Measurements from ENCODE around the gene PTDSS2. TPM values are rescaled to one million over a fixed set of nuclear protein-coding genes. Genes with fewer than 3 reads are reported as not detected.
A peak's percentile ranks its signal among the peaks of the same experiment; 100 is the strongest.

The PTDSS2 gene
- total RNA-seq, 2 donors from 2014 or later: 55.2 to 56.1 TPM

DNA sequence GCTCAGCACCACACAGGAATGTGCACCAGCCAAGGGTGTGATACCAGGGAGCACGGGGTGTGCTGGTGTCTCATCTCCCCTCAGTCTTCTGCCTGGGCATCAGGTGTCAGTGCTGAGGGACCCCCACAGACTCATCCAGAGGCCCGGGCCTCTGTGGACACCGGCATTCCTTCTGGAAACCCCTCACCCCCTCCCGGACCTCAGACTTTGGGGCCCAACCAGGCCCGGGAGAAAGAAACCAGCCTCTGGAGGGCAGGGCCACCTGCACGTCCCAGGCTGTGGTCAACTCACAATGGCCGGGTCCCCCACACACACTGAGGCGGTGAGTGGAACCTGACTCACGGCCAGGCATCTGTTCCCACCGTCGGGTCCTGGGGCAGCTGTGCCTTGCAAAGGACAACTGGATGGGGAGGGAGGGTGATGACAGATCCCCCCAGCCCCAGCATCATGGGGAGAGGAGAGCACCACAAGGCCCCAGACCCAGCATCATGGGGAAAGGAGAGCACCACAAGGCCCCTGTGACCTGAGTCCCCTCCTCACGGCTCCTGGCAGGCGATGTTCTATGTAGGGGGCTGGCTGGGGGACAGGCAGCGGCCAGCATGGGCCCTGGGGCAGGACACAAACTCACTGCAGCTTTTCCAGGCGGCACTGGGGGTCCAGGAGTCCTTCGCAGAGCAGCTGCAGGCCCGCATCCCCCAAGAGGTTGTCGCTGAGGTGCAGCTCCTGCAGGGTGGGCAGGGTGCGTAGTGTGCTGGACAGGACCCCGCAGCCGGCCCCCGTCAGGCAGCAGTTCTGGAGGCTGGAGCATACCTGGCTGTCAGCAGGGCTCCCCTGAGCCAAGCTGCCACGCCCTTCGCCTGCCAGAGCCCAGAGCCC is 49.4 kb downstream of the PTDSS2 start:
- WGBS, 2 experiments (ENCODE audit: insufficient coverage in 1 of 2, insufficient read length in 1 of 2): 92 to 97% methylated on average over 19 to 24 of the region's 24 CpGs
- Mint-ChIP-seq H3K27ac (no peak overlapping the region), H3K4me1 (no peaks in the 10 kb centered on the region), H3K9me3 (peaks cover 11% of the 10 kb centered on the region), H3K36me3 (ENCODE audit: low read depth) (peaks cover 51% of the 10 kb centered on the region), H3K27me3 (ENCODE audit: insufficient read depth) (no peaks in the 10 kb centered on the region), H3K4me3 (no peak overlapping the region)
- Histone ChIP-seq H3K4me3 (ENCODE audit: low read length) (no peak overlapping the region), H3K27ac (ENCODE audit: low read depth, low read length) (no peak overlapping the region), H3K27me3 (ENCODE audit: control insufficient read depth, insufficient read depth, low read length, poor library complexity, severe bottlenecking) (no peaks in the 10 kb centered on the region), H3K36me3 (ENCODE audit: control insufficient read depth, insufficient read depth, low read length) (peaks cover 48% of the 10 kb centered on the region), H3K4me1 (ENCODE audit: control insufficient read depth, insufficient read depth, low read length) (no peaks in the 10 kb centered on the region), H3K9ac (ENCODE audit: extremely low read depth, low read length, poor library complexity, severe bottlenecking) (no peak overlapping the region), H3K9me3 (ENCODE audit: control insufficient read depth, low read length) (peaks cover 5% of the 10 kb centered on the region)
- TF ChIP-seq, protein P1, sequence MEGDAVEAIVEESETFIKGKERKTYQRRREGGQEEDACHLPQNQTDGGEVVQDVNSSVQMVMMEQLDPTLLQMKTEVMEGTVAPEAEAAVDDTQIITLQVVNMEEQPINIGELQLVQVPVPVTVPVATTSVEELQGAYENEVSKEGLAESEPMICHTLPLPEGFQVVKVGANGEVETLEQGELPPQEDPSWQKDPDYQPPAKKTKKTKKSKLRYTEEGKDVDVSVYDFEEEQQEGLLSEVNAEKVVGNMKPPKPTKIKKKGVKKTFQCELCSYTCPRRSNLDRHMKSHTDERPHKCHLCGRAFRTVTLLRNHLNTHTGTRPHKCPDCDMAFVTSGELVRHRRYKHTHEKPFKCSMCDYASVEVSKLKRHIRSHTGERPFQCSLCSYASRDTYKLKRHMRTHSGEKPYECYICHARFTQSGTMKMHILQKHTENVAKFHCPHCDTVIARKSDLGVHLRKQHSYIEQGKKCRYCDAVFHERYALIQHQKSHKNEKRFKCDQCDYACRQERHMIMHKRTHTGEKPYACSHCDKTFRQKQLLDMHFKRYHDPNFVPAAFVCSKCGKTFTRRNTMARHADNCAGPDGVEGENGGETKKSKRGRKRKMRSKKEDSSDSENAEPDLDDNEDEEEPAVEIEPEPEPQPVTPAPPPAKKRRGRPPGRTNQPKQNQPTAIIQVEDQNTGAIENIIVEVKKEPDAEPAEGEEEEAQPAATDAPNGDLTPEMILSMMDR (conservative IDR thresholded peaks at IDR 0.05): no peak
- peak; percentile 33 for DNase-seq

DNA sequence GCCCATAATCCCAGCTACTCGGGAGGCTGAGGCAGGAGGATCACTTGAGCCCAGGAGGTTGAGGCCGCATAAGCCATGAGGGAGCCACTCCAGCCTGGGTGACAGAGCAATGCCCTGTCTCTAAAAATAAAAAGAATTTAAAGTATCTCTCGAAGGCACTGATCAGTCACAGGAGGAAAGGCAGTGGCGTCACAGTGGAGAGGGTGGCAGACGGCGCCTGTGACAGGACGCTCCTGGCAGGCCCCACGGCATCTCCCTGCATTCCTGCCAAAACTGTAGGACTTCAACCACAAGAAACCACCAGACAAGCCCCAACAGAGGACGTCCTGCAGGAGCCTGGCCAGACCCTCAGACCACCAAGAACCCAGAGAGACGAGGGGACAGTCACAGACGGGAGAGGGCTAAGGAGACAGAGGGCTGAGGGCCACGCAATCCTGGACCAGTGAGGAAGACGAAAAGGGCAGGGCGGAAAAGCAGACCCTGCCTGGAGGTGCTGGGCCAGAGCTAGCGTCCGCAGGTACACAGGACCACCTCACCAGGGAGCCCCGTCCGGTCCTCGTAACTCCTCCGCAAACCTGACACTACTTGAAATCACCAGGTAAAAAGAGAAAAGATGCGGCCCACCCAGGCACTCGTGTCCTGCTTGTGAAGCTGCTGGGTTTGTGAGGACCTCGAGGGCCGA is 51.1 kb downstream of the PTDSS2 start:
- TF ChIP-seq, protein P1 (conservative IDR thresholded peaks at IDR 0.05): no peak
- Histone ChIP-seq H3K4me3 (ENCODE audit: low read length) (no peak overlapping the region), H3K27me3 (ENCODE audit: control insufficient read depth, insufficient read depth, low read length, poor library complexity, severe bottlenecking) (no peaks in the 10 kb centered on the region), H3K4me1 (ENCODE audit: control insufficient read depth, insufficient read depth, low read length) (no peaks in the 10 kb centered on the region), H3K9me3 (ENCODE audit: control insufficient read depth, low read length) (peaks cover 5% of the 10 kb centered on the region), H3K27ac (ENCODE audit: low read depth, low read length) (no peak overlapping the region), H3K36me3 (ENCODE audit: control insufficient read depth, insufficient read depth, low read length) (peaks cover 41% of the 10 kb centered on the region), H3K9ac (ENCODE audit: extremely low read depth, low read length, poor library complexity, severe bottlenecking) (no peak overlapping the region)
- H3K36me3 Mint-ChIP-seq (ENCODE audit: low read depth): peaks cover 42% of the 10 kb centered on the region
- WGBS, 2 experiments (ENCODE audit: insufficient coverage in 1 of 2, insufficient read length in 1 of 2): 95 to 96% methylated on average over 21 to 24 of the region's 24 CpGs
- H3K4me3 Mint-ChIP-seq: no peak overlapping the region
- H3K27me3 Mint-ChIP-seq (ENCODE audit: insufficient read depth): peaks cover 2% of the 10 kb centered on the region
- no peaks in the 10 kb centered on the region for H3K4me1 Mint-ChIP-seq
- no peak overlapping the region for H3K27ac Mint-ChIP-seq
- H3K9me3 Mint-ChIP-seq: peaks cover 11% of the 10 kb centered on the region
- no peak for DNase-seq

DNA sequence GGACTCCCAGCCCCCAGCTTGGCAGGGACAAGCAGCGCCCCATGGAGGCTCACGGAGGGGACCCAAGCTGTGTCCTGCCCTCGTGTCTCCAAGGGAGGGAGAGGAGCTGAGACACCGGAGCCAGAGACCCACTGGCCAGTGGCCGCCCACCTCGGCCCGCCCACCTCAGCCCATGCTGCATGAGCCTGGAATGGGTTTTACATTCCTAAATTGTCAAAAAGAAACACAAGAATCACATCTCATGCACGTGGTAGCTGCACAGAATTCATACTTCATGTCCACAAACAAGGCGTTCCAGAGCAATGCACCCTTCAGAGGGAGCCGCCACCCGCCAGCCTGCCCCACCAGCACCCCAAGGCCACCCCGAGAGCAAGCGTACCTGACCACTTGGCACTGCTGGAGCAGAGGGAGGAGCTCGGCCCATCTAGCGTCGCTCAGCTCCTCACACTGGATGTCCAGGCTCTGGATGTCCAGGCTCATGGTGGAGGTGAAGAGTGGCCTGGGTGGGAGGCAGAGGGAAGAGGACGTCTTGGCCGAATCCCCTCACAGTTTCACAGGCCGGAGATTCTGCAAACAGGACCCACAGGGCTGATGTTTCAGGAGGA is 51.7 kb downstream of the PTDSS2 start:
- no peak overlapping the region for H3K4me3 ChIP-seq (ENCODE audit: low read length)
- no peak overlapping the region for H3K9ac ChIP-seq (ENCODE audit: extremely low read depth, low read length, poor library complexity, severe bottlenecking)
- no peaks in the 10 kb centered on the region for H3K27me3 ChIP-seq (ENCODE audit: control insufficient read depth, insufficient read depth, low read length, poor library complexity, severe bottlenecking)
- 92 to 94% methylated on average over 18 to 19 of the region's 19 CpGs for WGBS, 2 experiments (ENCODE audit: insufficient coverage in 1 of 2, insufficient read length in 1 of 2)
- peaks cover 11% of the 10 kb centered on the region for H3K9me3 Mint-ChIP-seq
- H3K4me3 Mint-ChIP-seq: no peak overlapping the region
- H3K27ac ChIP-seq (ENCODE audit: low read depth, low read length): no peak overlapping the region
- no peaks in the 10 kb centered on the region for H3K4me1 Mint-ChIP-seq
- peaks cover 2% of the 10 kb centered on the region for H3K27me3 Mint-ChIP-seq (ENCODE audit: insufficient read depth)
- TF ChIP-seq, protein P1 (conservative IDR thresholded peaks at IDR 0.05): no peak
- H3K9me3 ChIP-seq (ENCODE audit: control insufficient read depth, low read length): peaks cover 5% of the 10 kb centered on the region
- DNase-seq: no peak
- H3K27ac Mint-ChIP-seq: peak overlapping the region; percentile 7
- peaks cover 37% of the 10 kb centered on the region for H3K36me3 Mint-ChIP-seq (ENCODE audit: low read depth)
- peaks cover 41% of the 10 kb centered on the region for H3K36me3 ChIP-seq (ENCODE audit: control insufficient read depth, insufficient read depth, low read length)
- no peaks in the 10 kb centered on the region for H3K4me1 ChIP-seq (ENCODE audit: control insufficient read depth, insufficient read depth, low read length)

Measured in endodermal cell (in vitro differentiated cells).